C4-2B (cell line): ENCODE results near the gene FGD2.

Source experiments
- H3K27ac ChIP-seq: fragments of 450-650 bp; 2 replicates; pipeline ENCODE4 v1.5.1; 2017
- ZFX ChIP-seq: fragments of 450-650 bp; IDR thresholded peaks from 2 replicates; pipeline ENCODE4 v1.6.1; 2017
- TF ChIP-seq, protein P1 (sequence below): fragments of 450-650 bp; conservative IDR thresholded peaks from 2 replicates; pipeline ENCODE4 v1.5.1; 2017; ENCODE audit warnings: mild to moderate bottlenecking

The FGD2 gene

DNA sequence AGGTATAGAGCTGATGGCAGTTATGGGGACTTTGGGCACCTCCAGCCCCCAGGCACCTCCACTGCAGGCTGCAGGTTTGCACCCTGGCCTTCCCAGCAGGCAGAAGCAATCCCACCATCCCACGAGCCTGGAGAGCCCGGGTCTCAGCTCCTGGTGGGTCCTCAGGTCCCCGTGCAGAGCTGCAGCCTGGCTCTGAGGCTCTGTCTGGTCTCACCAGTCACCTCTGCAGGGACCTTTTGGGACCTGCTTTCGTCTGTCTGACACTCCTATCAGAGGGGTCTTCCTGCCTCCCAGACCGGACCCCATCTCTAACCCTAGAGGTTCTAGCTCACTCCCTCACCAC, 41.9 kb downstream of the FGD2 start:
- TF ChIP-seq, protein P1, sequence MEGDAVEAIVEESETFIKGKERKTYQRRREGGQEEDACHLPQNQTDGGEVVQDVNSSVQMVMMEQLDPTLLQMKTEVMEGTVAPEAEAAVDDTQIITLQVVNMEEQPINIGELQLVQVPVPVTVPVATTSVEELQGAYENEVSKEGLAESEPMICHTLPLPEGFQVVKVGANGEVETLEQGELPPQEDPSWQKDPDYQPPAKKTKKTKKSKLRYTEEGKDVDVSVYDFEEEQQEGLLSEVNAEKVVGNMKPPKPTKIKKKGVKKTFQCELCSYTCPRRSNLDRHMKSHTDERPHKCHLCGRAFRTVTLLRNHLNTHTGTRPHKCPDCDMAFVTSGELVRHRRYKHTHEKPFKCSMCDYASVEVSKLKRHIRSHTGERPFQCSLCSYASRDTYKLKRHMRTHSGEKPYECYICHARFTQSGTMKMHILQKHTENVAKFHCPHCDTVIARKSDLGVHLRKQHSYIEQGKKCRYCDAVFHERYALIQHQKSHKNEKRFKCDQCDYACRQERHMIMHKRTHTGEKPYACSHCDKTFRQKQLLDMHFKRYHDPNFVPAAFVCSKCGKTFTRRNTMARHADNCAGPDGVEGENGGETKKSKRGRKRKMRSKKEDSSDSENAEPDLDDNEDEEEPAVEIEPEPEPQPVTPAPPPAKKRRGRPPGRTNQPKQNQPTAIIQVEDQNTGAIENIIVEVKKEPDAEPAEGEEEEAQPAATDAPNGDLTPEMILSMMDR: no peak
- no peak for TF ChIP-seq ZFX
- no peak overlapping the region for H3K27ac ChIP-seq

DNA sequence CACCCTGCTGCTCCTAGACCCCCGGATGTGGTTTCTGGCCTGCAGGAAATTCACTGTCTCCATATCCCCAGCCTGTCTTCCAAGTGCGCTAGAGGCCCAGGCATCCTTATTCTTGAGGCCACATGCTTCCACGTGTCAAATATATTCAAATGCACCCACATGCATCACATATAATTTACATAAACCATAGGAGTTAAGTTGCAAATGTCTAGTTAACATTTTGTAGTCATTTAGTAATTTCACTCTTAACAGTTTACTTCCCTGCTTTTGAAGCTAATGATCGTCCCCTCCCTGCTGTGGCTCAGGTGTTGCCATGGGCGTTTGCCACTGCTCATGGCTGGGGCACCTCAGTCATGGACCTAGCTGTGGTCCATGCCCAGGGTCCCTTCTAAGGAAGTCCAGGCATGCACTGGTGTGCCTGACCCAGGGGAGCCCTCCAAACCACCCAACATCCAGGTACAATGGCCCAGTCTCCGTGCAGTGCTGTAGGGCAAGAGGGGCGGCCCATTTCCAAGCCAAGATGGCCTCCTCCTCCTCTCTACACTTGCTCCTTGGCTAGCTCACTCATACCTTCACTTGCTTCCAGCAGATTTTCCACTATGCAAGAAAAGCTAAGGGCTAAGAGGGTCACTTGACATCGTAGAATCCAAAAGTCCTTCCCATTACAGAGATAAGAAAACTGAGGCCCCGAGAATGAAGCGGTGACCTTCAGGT, 42.4 kb downstream of the FGD2 start:
- no peak for TF ChIP-seq ZFX
- TF ChIP-seq, protein P1: no peak
- H3K27ac ChIP-seq: no peak overlapping the region

DNA sequence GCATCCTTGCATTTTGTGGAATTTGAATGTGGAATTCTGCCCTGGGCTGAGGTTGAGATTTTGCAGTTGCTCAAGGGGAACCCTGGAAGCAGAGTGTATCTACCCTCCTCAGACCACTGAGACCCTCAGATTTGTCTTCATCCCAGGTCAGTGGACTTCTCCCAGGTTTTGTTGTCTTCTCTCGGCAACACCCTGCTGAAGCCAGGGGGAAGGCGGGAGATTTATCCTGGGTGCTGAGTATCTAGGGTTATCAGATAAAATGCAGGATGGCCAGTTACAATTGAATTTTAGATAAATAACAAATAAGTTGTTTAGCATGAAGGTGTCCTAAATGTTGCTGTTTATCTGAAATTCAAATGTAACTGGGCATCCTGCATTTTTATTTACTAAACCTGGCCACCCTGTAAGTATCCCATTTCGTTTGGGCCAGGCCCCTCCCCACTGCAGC, 43.0 kb downstream of the FGD2 start:
- H3K27ac ChIP-seq: no peak overlapping the region
- TF ChIP-seq, protein P1: no peak

DNA sequence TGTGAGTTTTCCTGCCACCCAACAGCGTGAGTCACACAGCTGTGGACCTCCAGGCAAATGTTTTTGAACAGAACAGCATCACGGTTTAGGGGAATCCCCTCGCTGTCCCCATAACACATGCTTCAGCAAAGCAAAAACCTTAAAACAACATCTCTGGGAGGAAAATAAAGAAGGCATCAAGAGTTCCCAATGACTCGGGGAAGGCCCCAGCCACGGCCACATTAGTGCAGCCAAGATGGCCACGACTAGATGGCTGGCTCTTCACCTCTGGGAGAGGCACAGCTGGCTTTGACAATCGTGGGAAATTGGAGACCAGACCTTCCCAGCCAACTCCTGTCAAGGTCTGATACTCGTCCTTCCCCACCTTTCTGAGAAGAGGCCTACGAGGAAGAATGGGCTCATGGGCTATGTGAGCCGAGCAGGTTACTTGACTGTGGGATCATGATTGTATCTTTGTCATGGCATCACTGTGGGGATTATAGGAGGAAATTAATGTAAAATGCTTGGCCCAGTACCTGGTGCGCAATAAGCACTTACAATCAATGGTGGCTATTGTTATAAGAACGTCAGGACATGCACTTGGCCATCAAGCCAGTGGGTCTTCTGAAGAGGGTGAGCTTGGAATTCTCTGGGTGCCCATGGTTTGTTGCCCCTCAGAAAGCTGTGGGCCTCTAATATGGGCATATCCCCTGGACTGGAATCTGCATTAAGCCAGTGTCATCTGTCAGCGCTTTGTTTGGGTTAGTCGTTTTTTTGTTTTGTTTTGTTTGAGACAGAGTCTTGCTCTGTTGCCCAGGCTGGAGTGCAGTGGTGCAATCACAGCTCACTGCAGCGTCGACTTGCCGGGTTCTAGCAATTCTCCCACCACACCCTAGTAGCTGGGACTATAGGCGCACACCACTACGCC, 43.6 kb downstream of the FGD2 start:
- no peak overlapping the region for H3K27ac ChIP-seq
- TF ChIP-seq, protein P1: no peak

DNA sequence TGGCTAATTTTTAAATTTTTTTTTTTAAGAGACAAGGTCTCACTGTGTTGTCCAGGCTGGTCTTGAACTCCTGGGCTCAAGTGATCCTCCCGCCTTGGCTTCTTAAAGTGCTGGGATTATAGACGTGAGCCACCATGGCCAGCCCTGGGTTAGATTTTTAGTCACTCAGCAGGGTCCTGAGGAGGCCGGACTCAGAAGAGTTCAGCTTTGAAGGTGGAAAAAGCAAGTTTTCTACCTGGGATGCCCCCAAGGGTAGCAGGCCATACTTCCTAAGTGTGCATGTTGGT, 44.2 kb downstream of the FGD2 start:
- H3K27ac ChIP-seq: no peak overlapping the region
- no peak for TF ChIP-seq ZFX
- TF ChIP-seq, protein P1: no peak

DNA sequence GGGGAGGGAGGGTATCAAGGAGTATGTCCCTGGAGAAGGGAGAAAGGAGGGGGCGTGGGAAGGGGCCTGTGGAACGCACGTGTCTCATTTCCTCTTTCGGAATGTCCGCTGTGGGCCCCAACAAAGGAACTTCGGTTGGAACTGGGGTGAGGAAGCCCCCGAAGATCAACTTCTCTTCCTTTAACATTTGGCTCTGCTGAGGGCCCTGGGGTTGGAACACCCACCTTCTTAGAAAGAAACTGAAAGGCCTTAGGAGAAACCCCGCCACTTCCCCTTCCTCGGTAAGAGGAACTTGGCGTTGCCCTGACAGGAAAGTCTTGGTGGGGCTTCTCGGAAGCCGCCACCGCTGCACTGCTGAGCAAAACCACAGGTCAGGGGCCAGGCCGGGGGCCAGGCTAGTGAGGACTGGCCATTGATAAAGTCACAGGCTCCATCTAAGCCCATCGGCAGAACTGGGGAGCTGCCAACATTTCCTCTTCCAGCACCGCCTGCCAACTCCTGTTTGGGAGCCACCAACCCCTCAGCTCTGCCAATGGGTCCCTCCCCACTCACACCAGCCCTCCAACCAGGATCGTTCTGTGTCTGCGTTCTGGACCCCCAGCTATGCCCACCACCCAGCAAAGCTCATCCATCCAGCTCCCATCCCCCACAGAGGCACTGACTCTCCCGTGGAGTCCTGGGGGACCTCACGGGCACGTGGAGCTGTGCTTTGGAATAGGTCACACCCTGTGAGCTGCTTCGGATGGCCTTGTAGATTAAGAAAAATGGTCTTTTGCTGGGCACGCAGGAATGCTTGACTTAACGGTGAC, 44.8 kb downstream of the FGD2 start:
- TF ChIP-seq ZFX: no peak
- TF ChIP-seq, protein P1: no peak
- no peak overlapping the region for H3K27ac ChIP-seq

DNA sequence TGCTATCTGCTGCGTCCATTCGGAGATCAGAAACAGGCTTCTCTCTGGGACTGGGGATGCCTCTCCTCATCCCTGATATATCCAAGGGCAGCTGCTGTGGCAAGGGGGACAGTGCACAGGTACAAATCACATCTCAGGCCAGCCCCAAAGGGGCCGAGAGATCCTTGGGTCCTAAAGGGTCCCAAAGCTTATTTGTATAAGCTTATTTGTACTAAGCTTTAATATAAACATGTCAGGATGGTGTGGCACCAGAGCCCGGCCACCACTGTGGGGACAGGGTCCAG, 45.3 kb downstream of the FGD2 start:
- no peak overlapping the region for H3K27ac ChIP-seq
- TF ChIP-seq, protein P1: no peak
- no peak for TF ChIP-seq ZFX
